Anterior cingulate cortex (tissue), 58 donors: ENCODE data around the gene CRIM1.
A peak's percentile ranks its signal among the peaks of the same experiment; 100 is the strongest.

Source experiments
- DNase-seq, 58 donors: peaks; one replicate each; lab custom pipeline; 2025; lab: John Stamatoyannopoulos, UW

CRIM1 gene

DNA sequence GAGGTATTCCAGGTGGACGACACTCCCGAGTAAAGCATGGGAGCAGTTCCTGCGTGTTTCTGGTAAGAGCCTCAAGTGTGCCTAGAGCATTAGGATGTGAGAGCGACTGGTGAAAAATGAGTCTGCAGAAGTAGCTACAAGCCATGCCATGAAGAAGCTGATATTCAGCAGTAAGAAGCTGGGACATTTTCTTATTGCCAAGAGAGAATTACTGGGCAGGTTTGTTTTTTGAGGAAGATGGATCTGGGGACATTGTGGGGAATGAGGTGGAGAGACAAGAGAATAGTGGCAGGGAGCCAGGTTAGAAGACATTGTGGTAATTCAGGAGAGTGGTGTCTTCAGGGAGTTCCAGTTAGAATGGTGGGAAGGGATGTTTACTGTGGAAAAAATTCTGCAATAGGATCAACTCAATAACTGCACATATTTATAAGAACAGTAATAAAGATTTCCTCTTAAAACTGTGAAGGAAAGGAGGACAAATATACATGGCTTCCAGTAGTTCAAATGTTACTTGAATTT, 38.2 kb downstream of the CRIM1 start:
- DNase-seq: no peak

DNA sequence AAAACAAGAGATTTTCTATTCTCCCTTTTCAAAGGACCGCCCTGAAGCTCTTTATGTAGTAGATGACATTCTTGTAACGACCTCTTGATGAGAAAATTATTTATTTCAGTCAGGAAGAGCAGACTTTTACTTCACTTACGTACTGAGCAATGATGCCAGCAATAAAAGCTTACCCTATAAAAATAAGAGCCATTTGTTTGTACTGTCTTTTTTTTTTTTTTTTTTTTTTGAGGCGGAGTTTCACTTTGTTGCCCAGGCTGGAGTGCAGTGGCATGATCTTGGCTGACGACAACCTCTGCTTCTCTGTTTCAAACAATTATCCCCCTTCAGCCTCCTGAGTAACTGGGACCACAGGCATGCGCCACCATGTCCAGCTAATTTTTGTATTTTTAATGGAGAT, 39.2 kb downstream of the CRIM1 start:
- no peak for DNase-seq

DNA sequence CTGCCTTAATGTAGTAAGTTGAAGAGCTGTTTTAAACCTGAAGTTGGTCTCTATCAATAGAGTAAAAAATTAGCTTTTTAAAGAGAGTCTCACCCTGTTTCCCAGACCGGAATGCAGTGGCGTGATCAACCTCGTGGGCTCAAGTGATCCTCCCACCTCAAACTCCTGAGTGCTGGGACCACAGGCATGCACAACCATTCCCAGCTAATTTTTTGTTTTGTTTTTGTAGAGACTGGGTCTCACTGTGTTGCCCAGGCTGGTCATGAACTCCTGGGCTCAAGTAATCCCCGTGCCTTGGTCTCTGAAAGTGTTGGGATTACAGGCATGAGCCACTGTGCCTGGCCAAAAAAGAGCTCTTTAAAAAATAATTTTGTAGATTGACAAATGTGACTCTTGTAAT, 40.3 kb downstream of the CRIM1 start:
- DNase-seq: no peak

DNA sequence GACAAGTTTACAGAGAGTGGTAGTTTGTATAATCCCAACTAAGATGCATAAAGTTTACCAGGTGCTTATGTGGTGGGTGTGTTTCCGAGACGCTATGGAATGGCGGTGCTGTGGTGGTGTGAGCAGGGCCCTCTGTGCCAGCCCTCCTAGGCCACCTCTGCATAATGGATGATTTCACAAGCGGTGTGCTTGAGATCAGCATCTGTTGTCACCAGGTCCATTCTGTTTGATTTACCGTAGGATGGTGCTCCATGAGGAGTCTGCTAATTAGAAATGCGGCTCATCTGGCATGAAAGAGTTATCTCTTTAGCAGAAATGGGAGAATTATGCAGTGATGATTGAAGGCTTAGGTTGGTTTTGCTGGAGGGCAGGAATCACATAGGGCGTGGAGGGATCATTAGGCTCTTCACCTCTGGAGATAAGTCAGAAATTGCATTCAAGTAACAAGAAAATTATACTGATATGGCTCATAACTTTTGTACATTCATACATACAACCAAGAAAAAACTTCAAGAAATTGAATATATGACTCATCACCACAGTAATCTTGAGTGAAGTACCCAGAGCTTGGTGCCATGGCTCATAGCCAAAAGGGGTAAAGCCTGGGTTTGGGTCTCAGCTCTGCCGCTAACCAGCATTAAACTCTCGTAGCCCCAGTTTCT, 41.4 kb downstream of the CRIM1 start:
- DNase-seq: no peak

DNA sequence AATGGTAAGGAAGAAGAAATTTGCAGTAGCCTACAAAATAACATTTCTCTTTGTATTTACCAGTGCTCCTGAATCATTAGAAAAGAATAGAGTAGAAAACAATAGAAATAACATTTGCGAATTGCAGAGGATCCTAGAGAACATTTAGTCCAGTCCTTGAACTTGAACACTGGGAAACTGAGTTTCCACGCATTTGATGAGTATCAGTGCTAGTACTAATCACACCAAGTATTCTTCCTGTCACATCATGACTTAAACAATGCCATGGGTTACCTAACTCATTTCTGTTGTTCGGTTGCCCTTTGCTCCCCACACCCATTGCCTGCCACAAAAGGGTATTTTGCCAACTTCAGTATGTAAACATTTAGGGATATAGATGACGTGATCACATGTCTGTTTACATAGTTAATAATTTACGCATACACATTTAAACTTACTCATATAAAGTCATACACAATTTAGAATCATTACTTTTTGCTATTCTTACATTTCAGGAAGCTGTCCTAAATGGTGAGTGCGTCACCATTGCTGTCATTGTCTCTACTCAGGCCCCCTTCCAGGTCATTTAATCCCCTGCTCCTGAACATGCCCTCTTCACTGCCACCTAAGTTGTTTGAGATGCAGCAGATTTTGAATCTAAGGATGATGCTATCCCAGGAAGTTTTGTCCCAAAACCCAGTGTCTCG, 42.3 kb downstream of the CRIM1 start:
- no peak for DNase-seq

DNA sequence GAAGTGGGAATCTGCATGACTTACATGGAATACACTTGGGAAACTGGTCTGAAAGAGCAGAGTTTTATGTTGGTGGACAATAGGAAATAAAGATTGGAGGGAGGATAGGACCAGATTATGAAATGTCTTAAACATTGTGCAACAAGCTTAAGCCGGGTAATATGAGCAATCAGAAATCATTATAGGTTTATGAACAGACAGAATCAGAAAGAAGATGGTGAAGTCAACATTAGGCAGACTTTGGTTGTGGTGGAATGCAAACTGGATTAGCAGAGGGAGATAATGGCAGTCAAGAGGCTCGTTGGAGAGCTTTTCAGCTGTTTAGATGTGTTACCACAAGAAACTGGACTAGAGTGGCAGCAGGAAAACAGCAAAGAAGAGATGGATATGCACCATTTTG, 43.5 kb downstream of the CRIM1 start:
- DNase-seq: no peak

DNA sequence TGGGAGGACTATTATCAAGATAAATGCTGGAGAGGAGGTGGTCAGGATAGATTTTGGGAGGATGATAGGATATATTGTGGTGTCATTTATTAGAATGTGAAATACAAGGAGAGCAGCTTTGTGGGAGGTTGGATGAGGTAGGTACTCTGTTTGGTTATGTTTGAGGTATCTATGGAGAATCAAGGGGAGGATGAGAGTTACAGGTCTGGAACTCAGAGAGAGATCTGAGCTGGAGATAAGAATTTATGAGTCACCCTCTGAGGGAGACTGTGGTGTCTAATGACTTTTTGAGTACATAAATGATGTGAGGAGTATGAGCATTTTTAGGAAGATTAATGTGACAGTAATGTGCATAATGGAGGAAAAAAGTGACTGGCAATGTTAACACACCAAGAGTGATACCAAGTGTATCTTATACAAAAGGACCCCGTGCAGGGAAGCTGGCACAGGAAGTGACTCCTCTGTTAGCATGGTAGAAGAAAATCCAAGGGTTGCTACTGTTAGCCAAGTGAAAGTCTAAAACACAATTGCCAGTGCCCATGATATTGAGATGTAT, 48.2 kb downstream of the CRIM1 start:
- DNase-seq: no peak

DNA sequence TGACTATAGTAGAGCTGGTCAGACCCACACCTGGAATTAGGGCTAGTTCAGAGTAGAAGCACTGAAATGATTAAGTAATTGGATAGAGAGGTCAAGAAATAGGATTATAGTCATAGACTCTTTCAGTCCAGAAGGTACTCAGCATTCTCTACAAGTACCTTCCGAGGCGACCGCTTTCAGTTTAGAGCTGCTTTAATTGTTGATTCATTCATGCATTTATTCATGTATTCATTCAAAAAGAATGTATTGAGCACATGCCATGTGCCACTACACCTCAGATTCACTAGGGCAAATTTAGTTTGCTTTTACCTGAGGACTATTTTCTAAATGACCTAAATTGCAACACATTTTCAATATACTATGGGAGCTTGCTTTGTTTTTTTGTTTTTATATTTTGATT, 48.7 kb downstream of the CRIM1 start:
- DNase-seq: no peak

DNA sequence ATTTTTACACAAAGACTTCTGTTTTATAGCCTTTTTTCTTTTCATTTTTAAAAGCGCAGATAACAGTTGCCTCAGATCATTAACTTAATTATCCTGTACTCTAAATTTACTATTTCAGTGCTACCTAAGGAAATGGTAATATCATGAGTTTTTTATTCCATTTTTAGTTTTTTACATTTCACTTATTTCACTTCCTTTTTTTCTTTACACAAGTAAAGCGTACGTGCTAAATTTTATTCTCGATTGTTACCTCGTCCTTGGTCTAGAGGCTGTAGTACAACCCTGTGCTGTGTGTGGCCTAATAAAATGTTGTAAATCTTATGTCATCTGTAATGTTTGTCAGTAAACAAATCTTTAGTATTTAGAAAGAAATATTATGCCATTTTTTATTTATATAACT, 49.2 kb downstream of the CRIM1 start:
- DNase-seq: no peak

DNA sequence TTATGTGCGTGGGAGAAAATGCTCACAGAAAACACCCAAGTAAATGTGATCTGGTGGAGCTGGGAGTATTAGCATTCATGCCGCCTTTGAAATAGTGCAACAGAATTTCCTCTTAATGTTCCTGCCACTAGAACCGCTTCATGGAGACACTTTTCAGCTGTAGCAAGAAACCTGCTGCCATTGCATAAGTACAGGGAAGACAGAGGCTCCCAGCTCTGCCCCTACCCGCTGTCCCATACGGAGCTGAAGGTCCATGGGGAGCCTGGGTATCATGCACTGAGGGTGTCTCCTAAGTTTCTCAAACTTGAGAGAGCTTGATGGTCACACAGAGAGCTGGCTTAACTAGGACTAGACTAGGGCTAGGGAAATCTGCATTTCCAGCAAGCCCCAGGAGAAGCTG, 49.6 kb downstream of the CRIM1 start:
- DNase-seq: no peak

DNA sequence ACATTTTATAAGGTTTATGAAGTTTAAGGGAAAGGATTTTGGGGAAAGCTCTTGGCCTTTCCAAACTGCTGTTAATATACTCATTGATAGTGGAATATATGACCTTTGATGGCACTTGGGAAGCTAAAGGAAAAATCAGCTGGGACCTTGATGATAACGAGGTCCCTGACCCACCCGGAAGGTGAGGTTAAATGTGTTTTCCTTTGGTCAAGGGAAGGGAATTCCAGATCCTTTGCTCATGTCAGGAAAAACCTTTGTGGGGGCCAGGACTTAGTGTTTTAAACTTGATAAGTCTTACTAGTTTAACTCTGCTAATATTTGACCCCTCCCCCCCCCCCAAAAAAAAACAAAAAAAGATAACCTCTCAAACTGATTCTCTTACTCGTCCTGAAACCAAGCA, 50.7 kb downstream of the CRIM1 start:
- no peak for DNase-seq

DNA sequence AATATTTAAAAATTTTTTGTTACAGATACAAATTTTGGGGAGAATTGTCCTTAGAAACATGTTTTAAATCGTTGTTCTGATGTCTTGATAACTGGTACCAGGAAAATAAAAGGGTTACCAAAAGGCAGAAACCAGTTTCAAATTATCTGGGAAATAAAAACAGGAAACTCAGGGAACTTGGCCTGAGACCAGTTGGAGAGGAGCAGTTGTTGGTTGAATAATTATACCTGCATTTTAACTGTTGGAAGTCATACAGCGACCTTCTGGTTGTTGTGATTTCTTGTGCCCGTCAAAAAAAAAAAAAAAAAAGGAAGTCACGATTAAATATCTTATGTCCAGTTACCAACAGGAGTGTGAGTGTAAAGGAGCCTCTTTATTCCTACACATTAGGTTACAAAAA, 51.8 kb downstream of the CRIM1 start:
- DNase-seq: no peak

DNA sequence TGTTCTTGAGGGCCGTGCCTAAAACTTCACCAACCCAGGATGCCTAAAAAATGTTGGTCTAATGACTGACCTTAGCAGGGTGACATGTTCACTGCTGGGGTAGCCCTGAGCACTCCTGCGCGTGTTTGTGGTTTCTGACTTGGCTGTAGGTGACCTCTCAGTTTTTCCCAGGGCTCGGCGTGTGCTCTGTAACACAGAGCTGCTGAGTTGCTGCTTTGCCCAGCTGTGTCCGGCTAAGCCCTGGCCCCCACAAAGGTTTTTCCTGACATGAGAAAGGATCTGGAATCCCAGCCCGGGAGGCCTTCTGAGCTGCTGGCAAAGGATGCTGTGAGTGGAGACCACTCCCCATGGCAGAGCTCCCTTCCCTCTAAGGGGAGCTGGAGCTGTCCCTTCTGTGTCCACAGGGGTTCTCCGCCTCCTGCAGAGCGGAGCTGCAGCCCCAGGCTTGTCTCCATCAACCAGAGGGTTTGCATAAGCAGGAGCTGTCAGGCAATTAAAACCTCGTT, 52.7 kb downstream of the CRIM1 start:
- peak in 12 of 58 donors; percentile 4 to 58 (median 18) for DNase-seq

DNA sequence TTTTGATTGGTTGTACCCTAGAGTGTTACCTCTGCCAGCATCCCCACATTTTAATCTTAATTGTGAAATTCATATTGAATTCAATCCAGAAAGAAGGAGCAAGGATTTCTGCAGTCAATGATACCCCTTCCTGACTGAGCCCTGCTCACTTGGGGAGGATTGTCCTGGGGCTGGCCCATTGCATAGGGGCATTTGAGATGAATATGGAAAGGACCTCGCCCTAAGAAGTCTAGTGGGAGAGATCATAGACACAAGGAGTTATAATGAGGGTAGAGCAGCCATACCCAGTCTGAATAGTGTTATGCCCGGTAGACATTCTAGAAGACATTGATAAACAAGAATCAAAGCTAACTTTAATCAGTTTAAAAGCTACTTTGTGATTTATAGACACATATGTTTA, 53.8 kb downstream of the CRIM1 start:
- no peak for DNase-seq

DNA sequence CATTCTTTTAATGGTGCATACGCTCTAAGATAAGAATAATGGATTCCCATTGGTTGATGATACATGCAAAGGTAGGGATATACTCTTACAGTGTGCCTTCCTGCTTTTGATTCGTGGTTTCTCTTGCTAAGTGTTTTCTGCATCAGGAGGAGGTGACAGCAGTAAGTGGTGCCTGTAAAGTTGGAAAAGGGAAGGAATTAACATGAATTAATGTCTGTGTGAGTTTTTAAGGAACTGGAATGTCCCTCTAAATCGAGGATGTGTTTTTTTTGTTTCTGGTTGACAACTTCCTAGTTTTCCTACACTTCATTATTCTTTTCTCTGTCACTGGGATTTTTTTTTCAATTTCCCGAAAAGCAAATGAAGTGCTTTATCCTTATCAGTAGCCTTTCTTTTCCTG, 54.4 kb downstream of the CRIM1 start:
- no peak for DNase-seq

DNA sequence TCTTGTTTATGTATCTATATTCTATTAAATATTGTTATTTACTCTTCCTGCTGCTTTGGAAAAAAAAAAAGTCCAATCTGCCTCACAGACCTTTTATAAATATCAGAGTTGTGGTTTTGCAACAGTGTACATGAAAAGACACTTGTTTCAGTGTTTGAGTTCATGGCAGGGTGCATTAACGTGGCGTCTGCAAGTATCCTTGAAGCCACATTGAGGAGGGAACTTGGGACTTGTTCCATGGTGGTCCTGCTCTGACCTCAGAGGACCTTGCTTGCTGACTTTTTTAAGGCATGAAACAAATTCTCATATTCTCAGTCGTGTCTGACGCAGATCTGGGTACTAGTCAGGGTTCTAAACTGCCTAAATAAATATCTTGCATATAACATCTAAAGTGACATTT, 55.1 kb downstream of the CRIM1 start:
- no peak for DNase-seq

DNA sequence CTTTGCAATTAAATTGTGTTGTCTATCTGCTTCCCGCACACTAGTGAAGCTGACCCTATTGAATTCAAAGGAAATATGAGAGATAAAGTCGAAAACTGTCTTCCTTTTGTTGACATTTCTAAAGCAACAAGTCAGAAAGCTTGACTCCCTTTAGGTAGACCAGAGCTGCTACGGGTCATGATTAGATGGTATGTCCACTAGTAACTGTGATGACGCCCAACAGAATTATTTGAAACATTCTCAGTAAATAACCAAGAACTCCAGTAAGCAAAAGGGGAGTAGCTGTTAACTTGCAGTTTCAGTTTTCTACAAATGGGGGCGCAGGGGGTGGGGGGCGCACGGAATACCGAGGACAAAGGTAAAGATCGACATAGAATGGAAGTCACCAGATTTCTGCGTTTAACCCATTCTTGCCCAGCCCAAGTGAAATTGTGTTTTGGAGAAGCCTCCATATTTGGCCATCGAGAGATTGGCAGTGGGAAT, 56.4 kb downstream of the CRIM1 start:
- DNase-seq: no peak

DNA sequence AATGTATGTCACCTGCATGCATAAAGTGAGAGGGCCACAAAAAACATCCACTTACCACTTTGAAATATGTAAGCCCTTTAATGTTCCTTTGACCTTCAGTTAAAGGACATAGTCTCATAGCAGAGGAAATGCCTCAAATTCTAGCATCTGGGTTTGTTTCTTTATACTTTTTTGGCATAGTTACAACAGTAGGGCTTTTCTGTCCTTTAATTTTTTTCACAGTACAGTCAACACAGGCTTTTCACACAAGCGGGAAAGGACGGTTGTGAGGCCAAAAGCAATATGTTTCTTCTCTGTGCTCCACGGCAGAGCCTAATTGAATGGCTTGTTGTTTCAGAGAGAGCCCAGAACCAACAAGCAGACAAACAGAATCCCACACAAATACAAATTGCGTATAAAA, 57.6 kb downstream of the CRIM1 start:
- peak in 7 of 58 donors; percentile 6 to 39 (median 16) for DNase-seq

DNA sequence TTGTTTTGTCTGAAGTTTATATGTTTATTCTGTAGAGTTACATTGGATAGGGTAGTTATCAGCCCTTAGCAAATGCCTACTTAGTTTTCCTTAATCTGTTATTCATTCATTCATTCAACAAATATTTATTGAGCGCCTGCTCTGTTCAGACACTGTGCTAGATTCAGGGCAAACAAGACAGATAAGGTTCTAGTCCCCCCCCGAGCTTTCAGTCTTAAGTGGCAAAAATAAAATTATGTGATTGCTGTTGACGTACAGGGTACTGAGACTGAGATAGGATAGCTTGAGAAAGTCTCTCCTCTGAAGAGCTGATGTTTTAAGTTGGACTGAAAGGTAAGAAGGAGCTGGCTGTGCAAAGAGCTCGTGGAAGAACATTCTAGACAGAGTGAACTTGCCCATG, 58.7 kb downstream of the CRIM1 start:
- no peak for DNase-seq

DNA sequence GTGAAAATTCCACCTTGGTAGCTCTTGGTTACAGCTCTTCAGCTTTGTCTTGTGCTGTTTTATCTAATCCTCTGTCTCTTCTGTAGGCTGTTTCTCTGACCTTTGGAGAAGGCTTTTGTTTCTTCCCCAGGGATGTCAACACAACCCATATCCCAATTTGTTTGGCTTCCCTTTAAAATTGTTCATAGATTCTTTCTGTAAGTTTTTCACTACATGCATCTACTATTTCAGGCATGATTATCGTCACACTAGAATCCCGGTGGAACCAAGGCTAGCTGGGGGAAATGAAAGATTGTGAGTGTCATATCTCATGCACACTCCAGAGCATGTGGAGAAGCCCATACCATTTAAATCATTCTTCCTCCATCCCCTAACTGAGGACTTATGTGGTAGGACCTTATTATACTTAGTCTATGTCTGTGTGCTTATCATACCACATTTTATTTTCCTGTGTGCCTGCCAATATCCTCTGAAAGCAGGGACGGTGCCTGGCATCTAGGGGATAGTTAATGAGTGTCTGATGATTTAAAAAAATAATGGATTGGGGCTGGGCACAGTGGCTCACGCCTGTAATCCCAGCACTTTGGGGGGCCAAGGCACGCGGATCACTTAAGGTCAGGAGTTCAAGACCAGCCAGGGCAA, 59.9 kb downstream of the CRIM1 start:
- DNase-seq: no peak
